Thoracic aorta (tissue), 2 donors: Measurements from ENCODE around the gene FGF13. TPM values are rescaled to one million over a fixed set of nuclear protein-coding genes. Genes with fewer than 3 reads are reported as not detected.

Experiments used
- ATAC-seq: fragments of 150-250 bp; one replicate; pipeline ENCODE4 v1.8.0; 2017; ENCODE audit warnings: low read depth; ENCODE audit not compliant: insufficient number of reproducible peaks, low FRiP score
- DNase-seq: peaks from one replicate; pipeline ENCODE4 v3.0.0-alpha.2; 2020; ENCODE audit warnings: low spot score
- H3K27ac ChIP-seq, 2 donors: fragments of 200-600 bp; sonication (generic); 1 replicate in 1 of 2; 2 replicates in 1 of 2; pipeline ENCODE4 v1.5.1; 2016; ENCODE audit warnings: mild to moderate bottlenecking in 2 of 2, moderate library complexity in 2 of 2
- H3K27me3 ChIP-seq: fragments of 200-600 bp; sonication (generic); replicated peaks from 2 replicates; pipeline ENCODE4 v1.6.0; 2016; ENCODE audit warnings: mild to moderate bottlenecking; ENCODE audit not compliant: insufficient read depth
- H3K36me3 ChIP-seq: fragments of 200-600 bp; sonication (generic); one replicate; pipeline ENCODE4 v1.5.1; 2016
- H3K4me1 ChIP-seq, 2 donors: fragments of 200-600 bp; sonication (generic); 1 replicate in 1 of 2; 2 replicates in 1 of 2; pipeline versions ENCODE4 v1.5.1 to v1.6.0; 2016; ENCODE audit warnings: low read depth in 2 of 2, mild to moderate bottlenecking in 1 of 2; ENCODE audit not compliant: control insufficient read depth in 1 of 2
- H3K4me3 ChIP-seq: fragments of 200-600 bp; sonication (generic); 2 replicates; pipeline ENCODE4 v1.5.1; 2016; ENCODE audit warnings: mild to moderate bottlenecking
- H3K9me3 ChIP-seq: fragments of 200-600 bp; sonication (generic); 2 replicates; pipeline ENCODE4 v1.5.1; 2016
- CTCF ChIP-seq: fragments of 200-600 bp; sonication (generic); IDR thresholded peaks from one replicate; pipeline ENCODE4 v1.5.1; 2019; ENCODE audit warnings: antibody characterized with exemption
- total RNA-seq, 2 donors: library from RNA; depleted of rRNA; stranded (reverse); fragments of >200 nt; gene quantifications; one replicate each; pipeline versions ENCODE4 v1.1.0 to v1.2.3, GENCODE V29; 2016

Gene FGF13
- total RNA-seq, 2 donors from 2014 or later: 18.3 to 21.3 TPM

GRCh38 chrX:138638996-138639395 is 72.5 kb downstream of the FGF13 start:
- DNase-seq (no peak), ATAC-seq (no peak)
- Histone ChIP-seq H3K36me3 (no peaks in the 10 kb centered on the region), H3K4me1 (no peaks in the 10 kb centered on the region), H3K9me3 (no peaks in the 10 kb centered on the region), H3K4me3 (no peak overlapping the region), H3K27me3 (no peaks in the 10 kb centered on the region), H3K27ac (no peak overlapping the region)
- no peak for TF ChIP-seq CTCF
